B cell (primary cell): ENCODE results near the gene GAL3ST2. TPM values are rescaled to one million over a fixed set of nuclear protein-coding genes. Genes with fewer than 3 reads are reported as not detected.

Experiments
- ATAC-seq: fragments of 200-7000 bp; cut with Tn5 transposase; one replicate; pipeline ENCODE4 v1.10.0; 2021; ENCODE audit warnings: low read depth, mild to moderate bottlenecking, moderate number of reproducible peaks, moderate library complexity
- CTCF ChIA-PET: fragments of 350-600 bp; sonication (Branson Sonifier 250); formaldehyde crosslinking; loops from one replicate; lab custom pipeline; 2021; ENCODE audit warnings: antibody characterized with exemption, inconsistent platforms; lab: Charles Lee
- POLR2A ChIA-PET: fragments of 350-600 bp; sonication (Branson Sonifier 250); formaldehyde crosslinking; loops from one replicate; lab custom pipeline; 2021; ENCODE audit warnings: antibody characterized with exemption; lab: Charles Lee
- DNase-seq: peaks from one replicate; pipeline ENCODE4 v3.0.0; 2013
- H2AFZ ChIP-seq: 2 replicates; pipeline ENCODE4 v1.6.1; 2012; ENCODE audit warnings: mild to moderate bottlenecking, low read depth, low read length; ENCODE audit not compliant: insufficient read depth, poor library complexity, severe bottlenecking
- H3K27ac ChIP-seq, 2 donors: 1 replicate in 1 of 2; 2 replicates in 1 of 2; pipeline ENCODE4 v1.5.1; 2012 to 2013; ENCODE audit warnings: low read length in 2 of 2, mild to moderate bottlenecking in 2 of 2, moderate library complexity in 1 of 2
- H3K27me3 ChIP-seq, 4 experiments: fragments of 200-600 bp in 1 of 4; sonication (generic) in 1 of 4; replicated peaks in 1 of 4; 1 replicate in 2 of 4; 2 replicates in 2 of 4; pipeline versions ENCODE4 v1.6.1 to v1.7.0; 2013 to 2016; ENCODE audit warnings: low read length in 3 of 4, mild to moderate bottlenecking in 2 of 4, mixed read lengths in 1 of 4, moderate library complexity in 1 of 4; ENCODE audit not compliant: insufficient read depth in 4 of 4, control insufficient read depth in 3 of 4; ENCODE audit errors: control extremely low read depth in 1 of 4
- H3K36me3 ChIP-seq, 2 experiments: replicated peaks in 1 of 2; 1 replicate in 1 of 2; 2 replicates in 1 of 2; pipeline versions ENCODE4 v1.6.1 to v1.7.1; 2013; ENCODE audit warnings: low read length in 1 of 2; ENCODE audit not compliant: insufficient read depth in 2 of 2, control insufficient read depth in 1 of 2; ENCODE audit errors: control extremely low read depth in 1 of 2, extremely low read depth in 1 of 2
- H3K4me1 ChIP-seq, 2 donors: fragments of 200-600 bp in 1 of 2; sonication (generic) in 1 of 2; 1 replicate in 1 of 2; 2 replicates in 1 of 2; pipeline versions ENCODE4 v1.5.1 to v1.6.1; 2013 to 2017; ENCODE audit warnings: low read length in 2 of 2; ENCODE audit not compliant: control insufficient read depth in 2 of 2, insufficient read depth in 2 of 2
- H3K4me2 ChIP-seq: replicated peaks from 2 replicates; pipeline ENCODE3; 2012; ENCODE audit warnings: mild to moderate bottlenecking, low read depth, low read length; ENCODE audit not compliant: poor library complexity, severe bottlenecking
- H3K4me3 ChIP-seq, 5 experiments: fragments of 200-600 bp in 1 of 5; sonication (generic) in 1 of 5; 1 replicate in 3 of 5; 2 replicates in 2 of 5; pipeline versions ENCODE4 v1.5.1 to v1.7.0; 2011 to 2016; ENCODE audit warnings: low read length in 4 of 5, mild to moderate bottlenecking in 4 of 5, low read depth in 2 of 5, control low read depth in 1 of 5, moderate library complexity in 1 of 5; ENCODE audit not compliant: insufficient read depth in 1 of 5; ENCODE audit errors: control extremely low read depth in 1 of 5, extremely low read depth in 1 of 5
- H3K79me2 ChIP-seq: fragments of 200-600 bp; sonication (generic); one replicate; pipeline ENCODE4 v1.6.0; 2016; ENCODE audit warnings: low read length; ENCODE audit not compliant: control insufficient read depth, insufficient read depth
- H3K9ac ChIP-seq: fragments of 200-600 bp; sonication (generic); 2 replicates; pipeline ENCODE4 v1.6.1; 2017; ENCODE audit warnings: mild to moderate bottlenecking, low read length, moderate library complexity
- H3K9me3 ChIP-seq, 3 donors: one replicate each; pipeline versions ENCODE4 v1.6.1 to v1.7.1; 2013; ENCODE audit warnings: low read length in 2 of 3; ENCODE audit not compliant: control insufficient read depth in 2 of 3, insufficient read depth in 1 of 3; ENCODE audit errors: control extremely low read depth in 1 of 3
- H4K20me1 ChIP-seq: 2 replicates; pipeline ENCODE4 v1.6.0; 2012; ENCODE audit warnings: mild to moderate bottlenecking, low read length; ENCODE audit not compliant: insufficient read depth, control insufficient read depth, poor library complexity, severe bottlenecking
- H3K27ac Mint-ChIP-seq: one replicate; pipeline ENCODE4 v1.8.0; 2021; ENCODE audit warnings: mixed read lengths
- H3K27me3 Mint-ChIP-seq: one replicate; pipeline ENCODE4 v1.8.0; 2021; ENCODE audit warnings: mixed read lengths
- H3K4me1 Mint-ChIP-seq: one replicate; pipeline ENCODE4 v1.8.0; 2021; ENCODE audit warnings: mixed read lengths
- H3K4me3 Mint-ChIP-seq: one replicate; pipeline ENCODE4 v1.8.0; 2021; ENCODE audit warnings: mixed read lengths
- H3K9me3 Mint-ChIP-seq: one replicate; pipeline ENCODE4 v1.8.0; 2022; ENCODE audit warnings: mixed read lengths; ENCODE audit not compliant: insufficient read depth
- EZH2 ChIP-seq: IDR thresholded peaks from 2 replicates; pipeline ENCODE4 v1.6.1; 2012; ENCODE audit warnings: borderline replicate concordance, low read depth, mild to moderate bottlenecking, moderate library complexity, low read length; ENCODE audit not compliant: insufficient read depth, poor library complexity, severe bottlenecking
- WGBS: methylation state at CpG from one replicate; pipeline ENCODE4 v1.1.5; 2013; ENCODE audit warnings: missing lambda C conversion rate; ENCODE audit not compliant: insufficient coverage; 5-methylcytosine and 5-hydroxymethylcytosine counted together
- intact Hi-C: fragments of 100-400 bp; cut with micrococcal nuclease; formaldehyde crosslinking; loops from one replicate; pipeline ENCODE4 v1.10.0; 2022
- polyA plus RNA-seq: library from polyadenylated mRNA; depleted of rRNA; stranded (reverse); fragments of >200 nt; gene quantifications from 2 replicates; pipeline ENCODE4 v1.2.3, GENCODE V29; 2012
- total RNA-seq, 2 donors: library from RNA; stranded (reverse); fragments of 120-200 nt in 1 of 2; gene quantifications; 1 replicate in 1 of 2; 2 replicates in 1 of 2; pipeline versions ENCODE4 v1.2.3 to v1.2.4, GENCODE V29; 2013 to 2022
- TF ChIP-seq, protein P1 (sequence below): fragments of 200-600 bp; IDR thresholded peaks from one replicate; pipeline ENCODE4 v1.8.0; 2022; ENCODE audit warnings: antibody characterized with exemption, mild to moderate bottlenecking

GAL3ST2 gene
- total and polyA plus RNA-seq, 2 donors (not counting 1 experiment from before 2014, with no cell fraction given): 0.10 TPM; not detected in 1

GRCh38 chr2:241795021-241795999, 18.7 kb downstream of the GAL3ST2 start:
- intact Hi-C loops: no loop called here
- CTCF ChIA-PET: no interaction called here

DNA sequence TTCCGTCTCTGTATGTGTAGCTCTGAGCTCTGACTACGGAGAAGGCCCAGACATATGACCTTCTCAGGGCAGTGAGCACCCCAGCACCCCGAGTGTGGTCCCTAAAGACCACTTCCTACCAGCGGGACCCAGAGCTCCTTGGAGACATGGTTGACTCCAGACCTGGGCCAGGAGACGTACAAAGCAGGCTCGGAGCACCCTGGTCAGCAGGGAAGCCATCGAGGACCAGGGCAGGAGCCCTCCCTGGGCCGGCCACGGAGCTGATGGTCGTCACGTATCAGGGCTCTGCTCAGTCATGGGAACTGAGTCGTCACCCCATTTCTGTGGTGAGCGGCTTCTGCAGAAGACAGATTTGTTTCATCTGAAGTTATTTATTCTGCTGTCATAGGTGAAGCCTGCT, 19.6 kb downstream of the GAL3ST2 start:
- Histone ChIP-seq H3K27ac (no peak overlapping the region), H3K4me1 (no peaks in the 10 kb centered on the region), H3K9me3 (no peaks in the 10 kb centered on the region), H3K4me2 (no peak overlapping the region), H3K79me2 (no peaks in the 10 kb centered on the region), H3K9ac (no peak overlapping the region), H3K4me3 (no peak overlapping the region), H3K36me3 (no peaks in the 10 kb centered on the region), H4K20me1 (no peaks in the 10 kb centered on the region), H2AFZ (no peak overlapping the region), H3K27me3 (no peaks in the 10 kb centered on the region)
- CTCF ChIA-PET: no interaction called here
- Mint-ChIP-seq H3K27me3 (peaks cover 2% of the 10 kb centered on the region), H3K9me3 (no peaks in the 10 kb centered on the region), H3K4me3 (no peak overlapping the region), H3K27ac (no peak overlapping the region), H3K4me1 (no peaks in the 10 kb centered on the region)
- POLR2A ChIA-PET: no interaction called here
- DNase-seq (no peak), ATAC-seq (no peak)
- 88% methylated on average over 13 of the region's 13 CpGs for WGBS
- intact Hi-C loops: no loop called here
- TF ChIP-seq EZH2: no peak
- TF ChIP-seq, protein P1, sequence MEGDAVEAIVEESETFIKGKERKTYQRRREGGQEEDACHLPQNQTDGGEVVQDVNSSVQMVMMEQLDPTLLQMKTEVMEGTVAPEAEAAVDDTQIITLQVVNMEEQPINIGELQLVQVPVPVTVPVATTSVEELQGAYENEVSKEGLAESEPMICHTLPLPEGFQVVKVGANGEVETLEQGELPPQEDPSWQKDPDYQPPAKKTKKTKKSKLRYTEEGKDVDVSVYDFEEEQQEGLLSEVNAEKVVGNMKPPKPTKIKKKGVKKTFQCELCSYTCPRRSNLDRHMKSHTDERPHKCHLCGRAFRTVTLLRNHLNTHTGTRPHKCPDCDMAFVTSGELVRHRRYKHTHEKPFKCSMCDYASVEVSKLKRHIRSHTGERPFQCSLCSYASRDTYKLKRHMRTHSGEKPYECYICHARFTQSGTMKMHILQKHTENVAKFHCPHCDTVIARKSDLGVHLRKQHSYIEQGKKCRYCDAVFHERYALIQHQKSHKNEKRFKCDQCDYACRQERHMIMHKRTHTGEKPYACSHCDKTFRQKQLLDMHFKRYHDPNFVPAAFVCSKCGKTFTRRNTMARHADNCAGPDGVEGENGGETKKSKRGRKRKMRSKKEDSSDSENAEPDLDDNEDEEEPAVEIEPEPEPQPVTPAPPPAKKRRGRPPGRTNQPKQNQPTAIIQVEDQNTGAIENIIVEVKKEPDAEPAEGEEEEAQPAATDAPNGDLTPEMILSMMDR: no peak

More at GRCh38 chr2:241795021-241795999, 18.7 kb downstream of the GAL3ST2 start:
- POLR2A ChIA-PET: no interaction called here
- H3K27ac ChIP-seq: no peak overlapping the region
- no peak overlapping the region for H2AFZ ChIP-seq
- DNase-seq: no peak
- no peaks in the 10 kb centered on the region for H4K20me1 ChIP-seq
- no peak overlapping the region for H3K4me3 ChIP-seq
- no peak for TF ChIP-seq EZH2
- TF ChIP-seq, protein P1: no peak
- no peaks in the 10 kb centered on the region for H3K9me3 Mint-ChIP-seq
- no peaks in the 10 kb centered on the region for H3K79me2 ChIP-seq
- H3K27me3 ChIP-seq: no peaks in the 10 kb centered on the region
- no peak overlapping the region for H3K4me3 Mint-ChIP-seq
- H3K4me1 ChIP-seq: no peaks in the 10 kb centered on the region
- no peak for ATAC-seq
- H3K4me1 Mint-ChIP-seq: no peaks in the 10 kb centered on the region
- no peaks in the 10 kb centered on the region for H3K9me3 ChIP-seq
- no peaks in the 10 kb centered on the region for H3K36me3 ChIP-seq
- 93% methylated on average over 31 of the region's 31 CpGs for WGBS
- peaks cover 2% of the 10 kb centered on the region for H3K27me3 Mint-ChIP-seq
- no peak overlapping the region for H3K4me2 ChIP-seq
- no peak overlapping the region for H3K9ac ChIP-seq
- H3K27ac Mint-ChIP-seq: no peak overlapping the region
